OCI-LY3 (cell line): ENCODE measurements around the gene ANKFN1.

Experiments
- CTCF ChIP-seq: fragments of 200-600, 300-600 bp; sonication (generic); IDR thresholded peaks from 2 replicates; pipeline ENCODE4 v1.5.1; 2014; ENCODE audit warnings: antibody characterized with exemption, low read length, low read depth
- EZH2phosphoT487 ChIP-seq: fragments of 200-600 bp; shearing (Covaris generic); IDR thresholded peaks from 2 replicates; pipeline ENCODE4 v1.6.1; 2018; ENCODE audit warnings: antibody characterized with exemption, mixed run types, low read depth

DNA sequence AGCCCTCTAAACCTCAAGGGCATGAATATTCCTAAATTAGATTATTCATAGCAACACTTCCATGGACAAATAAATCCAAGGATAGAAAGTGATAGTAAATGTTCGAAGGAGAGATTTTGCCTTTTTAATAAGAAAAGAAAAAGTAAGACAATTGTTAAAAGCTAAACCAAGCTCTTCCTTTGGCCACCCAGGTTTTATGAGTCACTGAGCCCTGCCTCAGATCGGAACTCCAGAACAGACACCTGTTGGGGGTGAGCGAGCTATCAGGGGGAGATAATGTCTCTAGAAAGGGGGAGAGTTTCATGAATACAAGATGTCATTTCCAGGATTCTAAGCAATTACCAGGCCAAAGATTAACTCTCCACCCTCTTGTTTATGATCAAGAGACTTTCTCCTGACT is 171.4 kb downstream of the ANKFN1 start:
- TF ChIP-seq CTCF: no peak
- no peak for TF ChIP-seq EZH2phosphoT487
